Large intestine (tissue), 3 donors: ENCODE results near the gene ATG3. TPM values are rescaled to one million over a fixed set of nuclear protein-coding genes. Genes with fewer than 3 reads are reported as not detected.
A peak's percentile ranks its signal among the peaks of the same experiment; 100 is the strongest.
"Not testable (repeated sequence)": the region's sequence is repeated elsewhere in the genome, so short reads cannot be mapped to it uniquely, and the experiment has no call there.

ENCODE experiments used
- DNase-seq, 2 donors: peaks; one replicate each; pipeline versions ENCODE4 v3.0.0 to v3.0.0-alpha.2; 2013
- H3K27ac ChIP-seq: one replicate; pipeline ENCODE4 v1.5.1; 2013; ENCODE audit warnings: low read length
- H3K27me3 ChIP-seq: 2 replicates; pipeline ENCODE4 v1.6.1; 2013; ENCODE audit warnings: low read length; ENCODE audit not compliant: control insufficient read depth, insufficient read depth
- H3K36me3 ChIP-seq: 2 replicates; pipeline ENCODE4 v1.6.1; 2013; ENCODE audit warnings: low read length; ENCODE audit not compliant: control insufficient read depth, insufficient read depth
- H3K4me1 ChIP-seq: one replicate; pipeline ENCODE4 v1.6.1; 2013; ENCODE audit warnings: low read length; ENCODE audit not compliant: control insufficient read depth, insufficient read depth
- H3K4me3 ChIP-seq: one replicate; pipeline ENCODE4 v1.5.1; 2013; ENCODE audit warnings: low read length
- H3K9me3 ChIP-seq: one replicate; pipeline ENCODE4 v1.6.1; 2013; ENCODE audit warnings: mild to moderate bottlenecking, low read depth, low read length, moderate library complexity; ENCODE audit not compliant: control insufficient read depth
- WGBS: methylation state at CpG from one replicate; pipeline ENCODE4 v1.1.5; 2013; ENCODE audit warnings: low lambda C conversion rate; ENCODE audit not compliant: insufficient coverage; 5-methylcytosine and 5-hydroxymethylcytosine counted together
- polyA plus RNA-seq: library from polyadenylated mRNA; unstranded; fragments of 120-200 nt; gene quantifications from one replicate; pipeline ENCODE4 v1.2.1, GENCODE V29; 2013

ATG3 gene
- polyA plus RNA-seq, 1 donor = 45.1 TPM

DNA sequence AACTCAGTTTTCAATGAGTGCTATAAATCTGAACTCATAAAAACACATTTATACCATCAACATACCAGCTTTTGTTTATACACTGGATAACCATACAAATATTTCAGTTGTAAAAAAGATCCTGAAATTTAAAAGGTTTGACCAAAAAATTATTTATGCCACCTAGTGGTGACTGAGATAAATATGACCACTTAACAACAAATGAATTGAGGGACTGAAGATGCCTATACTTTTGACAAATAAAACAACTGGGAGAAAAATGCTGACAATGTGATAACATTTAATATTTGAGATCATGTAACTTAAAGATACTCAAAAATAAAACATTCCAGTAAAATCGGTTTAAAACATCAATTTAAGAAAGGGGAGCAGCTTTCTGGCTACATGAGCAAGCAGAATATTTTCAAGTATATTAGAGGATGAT, 30.4 kb downstream of the ATG3 start:
- Histone ChIP-seq H3K4me1 (no peaks in the 10 kb centered on the region), H3K4me3 (no peak overlapping the region), H3K36me3 (peaks cover 44% of the 10 kb centered on the region), H3K27ac (no peak overlapping the region), H3K9me3 (no peaks in the 10 kb centered on the region), H3K27me3 (no peaks in the 10 kb centered on the region)
- WGBS = no CpG with 5 or more reads among the region's 1 CpG
- DNase-seq = peak in 1 of 2 donors; percentile 10

DNA sequence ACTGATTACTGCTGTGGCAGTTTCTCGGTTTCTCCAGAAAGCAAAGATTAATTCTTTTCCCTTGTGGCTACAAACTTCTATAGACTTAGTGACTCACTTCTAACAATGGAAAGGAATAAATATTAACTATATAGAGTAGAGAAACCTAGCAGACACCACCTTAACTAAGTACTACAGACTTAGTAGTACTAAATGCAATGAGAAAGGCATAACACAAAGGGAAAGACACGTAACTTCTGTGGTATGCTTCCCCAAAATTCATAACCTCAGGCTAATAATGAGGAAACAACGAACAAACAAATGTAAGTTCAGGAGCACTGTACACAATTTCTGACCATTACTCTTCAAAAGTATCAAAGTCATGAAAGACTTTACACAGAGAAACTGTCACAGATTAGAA, 31.2 kb downstream of the ATG3 start:
- no peaks in the 10 kb centered on the region for H3K27me3 ChIP-seq
- no peak overlapping the region for H3K27ac ChIP-seq
- peaks cover 39% of the 10 kb centered on the region for H3K36me3 ChIP-seq
- DNase-seq = no peak
- WGBS = 93% methylated on average over 2 of the region's 3 CpGs
- no peak overlapping the region for H3K4me3 ChIP-seq
- H3K4me1 ChIP-seq = no peaks in the 10 kb centered on the region
- no peaks in the 10 kb centered on the region for H3K9me3 ChIP-seq

DNA sequence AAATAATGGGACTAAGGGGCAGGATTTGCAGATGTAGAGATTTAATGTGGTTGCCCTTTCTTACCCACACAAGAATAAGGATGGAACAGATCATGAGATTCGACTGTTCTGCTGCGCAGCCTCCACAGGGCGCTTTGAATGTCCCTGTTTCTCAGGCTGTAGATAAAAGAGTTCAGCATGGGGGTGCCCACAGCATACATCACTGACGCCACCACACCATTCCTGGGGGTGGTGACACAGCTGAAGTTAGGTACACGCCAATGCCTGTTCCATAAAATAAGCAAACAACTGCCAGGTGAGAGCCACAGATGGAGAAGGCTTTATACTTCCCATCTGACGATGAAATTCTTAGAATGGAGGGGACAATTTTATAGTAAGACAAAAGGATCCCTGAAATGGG, 37.6 kb downstream of the ATG3 start:
- 86% methylated on average over 1 of the region's 6 CpGs for WGBS
- not testable (repeated sequence) for H3K27me3 ChIP-seq, DNase-seq, H3K4me3 ChIP-seq, H3K4me1 ChIP-seq, H3K9me3 ChIP-seq, H3K27ac ChIP-seq
- H3K36me3 ChIP-seq = peaks cover 18% of the 10 kb centered on the region

DNA sequence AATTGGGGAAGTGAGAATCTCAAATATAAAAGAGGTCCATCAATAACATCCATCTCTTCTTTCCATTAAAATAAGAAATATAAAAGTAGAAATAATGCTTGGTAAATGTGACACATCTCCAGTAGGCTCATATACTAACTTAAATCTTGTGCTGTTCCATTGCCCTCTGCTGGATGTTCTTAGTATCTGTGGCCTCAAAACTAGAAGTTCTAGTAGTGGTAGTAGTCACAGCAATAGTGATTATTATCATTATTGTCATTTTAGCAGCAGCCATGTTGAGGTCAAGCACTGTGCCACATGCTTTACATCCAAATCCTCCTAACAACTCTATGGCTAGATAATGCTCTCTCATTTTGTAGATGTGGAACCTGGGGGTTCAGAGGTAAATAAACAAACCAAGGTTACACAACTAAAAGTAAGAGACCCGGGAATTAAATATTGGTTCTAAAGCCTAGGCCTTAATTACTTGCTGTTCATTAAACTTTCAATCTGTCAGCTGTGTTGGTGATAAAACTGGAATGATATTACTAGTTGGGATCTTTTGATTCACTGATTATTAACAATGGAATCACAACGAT, 42.2 kb downstream of the ATG3 start:
- Histone ChIP-seq H3K36me3 (no peaks in the 10 kb centered on the region), H3K4me1 (no peaks in the 10 kb centered on the region), H3K27ac (no peak overlapping the region), H3K4me3 (no peak overlapping the region), H3K9me3 (no peaks in the 10 kb centered on the region), H3K27me3 (no peaks in the 10 kb centered on the region)
- peak; percentile 35 to 48 for DNase-seq
- WGBS = no CpG with 5 or more reads among the region's 2 CpGs

DNA sequence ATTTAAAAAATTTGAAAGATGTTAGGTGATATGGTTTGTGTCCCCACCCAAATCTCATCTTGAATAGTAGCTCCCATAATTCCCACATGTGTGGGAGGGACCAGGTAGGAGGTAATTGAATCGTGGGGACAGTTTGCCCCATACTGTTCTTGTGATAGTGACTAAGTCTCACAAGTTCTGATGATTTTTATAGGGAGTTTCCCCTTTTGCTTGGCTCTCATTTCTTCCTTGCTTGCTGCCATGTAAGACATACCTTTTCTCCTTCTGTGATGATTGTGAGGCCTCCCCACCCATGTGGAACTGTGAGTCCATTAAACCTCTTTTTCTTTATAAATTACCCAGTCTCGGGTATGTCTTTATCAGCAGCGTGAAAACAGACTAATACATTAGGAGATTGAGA, 42.8 kb downstream of the ATG3 start:
- H3K4me1 ChIP-seq, H3K27me3 ChIP-seq, H3K9me3 ChIP-seq, H3K36me3 ChIP-seq, H3K4me3 ChIP-seq, H3K27ac ChIP-seq, DNase-seq: not testable (repeated sequence)
- no CpG with 5 or more reads among the region's 3 CpGs for WGBS

DNA sequence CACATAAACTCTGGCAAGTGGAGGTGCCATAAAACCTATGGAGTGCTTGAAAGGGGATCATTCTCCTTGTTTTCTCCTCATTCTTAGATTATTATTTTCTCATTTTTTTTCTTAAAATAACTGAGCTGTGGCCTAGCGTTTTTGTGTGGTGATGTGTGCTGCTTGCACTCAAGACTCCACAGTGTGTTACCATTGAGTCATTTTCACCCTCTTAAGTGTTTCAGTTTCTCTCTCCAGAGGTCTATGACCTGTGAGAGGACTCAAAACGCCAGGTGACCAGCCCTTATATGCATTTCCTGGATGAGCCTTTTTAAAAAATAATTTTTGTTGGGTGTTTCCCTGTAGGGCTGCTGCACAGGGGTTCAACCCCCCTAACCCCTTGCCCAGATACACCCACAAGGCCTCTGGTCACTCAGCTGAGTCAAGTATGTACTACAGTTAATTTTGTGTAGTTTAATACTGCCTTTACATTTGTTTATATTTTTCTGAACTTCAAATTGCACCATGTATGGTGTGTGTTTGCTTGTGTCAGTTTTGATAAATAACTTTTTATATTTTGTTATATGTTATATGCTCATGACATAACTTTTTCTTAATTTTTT, 47.1 kb downstream of the ATG3 start:
- H3K27ac ChIP-seq = no peak overlapping the region
- no peaks in the 10 kb centered on the region for H3K36me3 ChIP-seq
- peaks cover 2% of the 10 kb centered on the region for H3K9me3 ChIP-seq
- H3K27me3 ChIP-seq = no peaks in the 10 kb centered on the region
- H3K4me1 ChIP-seq = no peaks in the 10 kb centered on the region
- no peak overlapping the region for H3K4me3 ChIP-seq
- WGBS = no CpG with 5 or more reads among the region's 2 CpGs
- no peak for DNase-seq

DNA sequence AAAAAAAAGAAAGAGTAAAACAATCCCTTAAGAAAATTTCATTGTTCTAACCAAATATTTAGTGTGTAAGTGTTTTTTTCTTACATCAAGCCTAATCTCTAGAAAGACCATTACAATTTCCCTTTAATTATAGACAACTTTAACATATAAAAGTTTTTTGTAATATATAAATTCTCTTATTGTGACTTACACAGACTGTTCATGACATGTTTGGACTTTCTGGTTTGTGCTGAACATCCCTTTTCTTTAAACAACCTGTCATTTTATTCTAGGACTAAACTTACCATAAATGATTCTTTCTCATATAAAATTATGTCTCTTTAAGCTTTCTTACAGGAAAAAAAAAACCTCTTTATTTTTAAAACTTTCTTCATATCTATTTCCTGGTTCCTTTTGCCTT, 49.4 kb downstream of the ATG3 start:
- no peak overlapping the region for H3K4me3 ChIP-seq
- no peaks in the 10 kb centered on the region for H3K27me3 ChIP-seq
- peaks cover 2% of the 10 kb centered on the region for H3K9me3 ChIP-seq
- no peak overlapping the region for H3K27ac ChIP-seq
- no peak for DNase-seq
- H3K36me3 ChIP-seq = no peaks in the 10 kb centered on the region
- H3K4me1 ChIP-seq = no peaks in the 10 kb centered on the region

DNA sequence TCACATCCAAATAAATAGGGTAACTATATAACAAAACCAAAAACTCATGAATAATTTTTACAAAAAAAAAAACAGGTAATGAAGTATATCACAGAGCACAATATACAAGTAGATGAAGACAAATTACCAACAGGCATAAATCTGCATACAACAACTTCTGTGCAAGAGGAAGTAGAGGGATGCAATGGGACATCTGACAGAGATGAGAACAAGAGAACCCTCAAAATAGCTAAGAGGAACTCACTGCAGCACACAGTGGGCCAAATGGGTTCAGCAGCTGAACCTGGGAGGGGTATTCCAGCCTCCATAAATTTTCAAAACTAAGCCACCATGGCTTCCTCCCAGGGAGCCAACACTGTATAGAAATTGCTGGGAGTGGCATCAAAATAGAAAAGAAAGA, 52.9 kb downstream of the ATG3 start:
- Histone ChIP-seq H3K36me3 (no peaks in the 10 kb centered on the region), H3K9me3 (peaks cover 2% of the 10 kb centered on the region), H3K27ac (no peak overlapping the region), H3K4me3 (no peak overlapping the region), H3K4me1 (no peaks in the 10 kb centered on the region), H3K27me3 (no peaks in the 10 kb centered on the region)
- DNase-seq = no peak

DNA sequence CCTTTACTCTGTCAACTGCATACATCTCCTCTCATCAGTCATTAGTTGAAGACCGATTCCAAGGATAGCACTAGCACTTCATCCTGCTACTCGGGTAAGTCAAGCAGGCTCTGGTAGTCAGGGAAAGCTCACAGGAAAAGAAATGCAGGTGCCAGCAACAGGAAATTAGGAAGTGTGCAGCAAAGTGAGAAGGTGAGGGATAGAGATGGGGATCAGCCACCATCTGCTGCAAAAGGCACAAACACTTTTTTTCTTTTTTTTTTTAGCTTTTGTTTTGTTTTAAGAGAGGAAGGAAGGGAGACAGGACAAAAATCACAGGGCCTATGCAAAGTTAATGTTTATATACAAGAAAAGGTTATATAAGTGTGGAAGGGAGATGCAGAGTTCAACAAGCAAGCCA, 53.5 kb downstream of the ATG3 start:
- DNase-seq = no peak
- H3K27ac ChIP-seq = no peak overlapping the region
- no peak overlapping the region for H3K4me3 ChIP-seq
- no peaks in the 10 kb centered on the region for H3K27me3 ChIP-seq
- H3K9me3 ChIP-seq = peaks cover 2% of the 10 kb centered on the region
- no peaks in the 10 kb centered on the region for H3K4me1 ChIP-seq
- WGBS = no CpG with 5 or more reads among the region's 2 CpGs
- H3K36me3 ChIP-seq = no peaks in the 10 kb centered on the region

DNA sequence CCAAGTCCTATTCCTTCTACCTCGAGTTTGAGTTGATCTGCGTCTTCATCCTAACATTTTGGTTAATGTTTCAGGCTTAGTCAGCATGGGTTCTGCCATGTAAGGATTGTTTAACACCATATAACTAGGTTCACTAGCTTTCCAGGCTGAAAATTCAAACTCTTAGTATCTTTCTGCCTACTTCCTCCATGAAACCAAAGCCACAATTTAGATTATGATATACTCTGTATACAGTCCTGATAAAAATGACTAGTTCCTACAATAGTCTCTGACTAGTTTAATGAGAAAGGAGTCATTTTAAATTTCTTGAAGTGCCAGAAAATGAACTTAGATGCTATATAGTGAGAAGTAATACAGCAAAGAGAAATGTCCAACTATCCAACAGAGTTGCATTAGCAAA, 55.9 kb downstream of the ATG3 start:
- DNase-seq = no peak
- Histone ChIP-seq H3K9me3 (no peaks in the 10 kb centered on the region), H3K36me3 (no peaks in the 10 kb centered on the region), H3K27ac (no peak overlapping the region), H3K4me3 (no peak overlapping the region), H3K4me1 (no peaks in the 10 kb centered on the region), H3K27me3 (no peaks in the 10 kb centered on the region)
- WGBS = 40% methylated on average over 2 of the region's 2 CpGs

DNA sequence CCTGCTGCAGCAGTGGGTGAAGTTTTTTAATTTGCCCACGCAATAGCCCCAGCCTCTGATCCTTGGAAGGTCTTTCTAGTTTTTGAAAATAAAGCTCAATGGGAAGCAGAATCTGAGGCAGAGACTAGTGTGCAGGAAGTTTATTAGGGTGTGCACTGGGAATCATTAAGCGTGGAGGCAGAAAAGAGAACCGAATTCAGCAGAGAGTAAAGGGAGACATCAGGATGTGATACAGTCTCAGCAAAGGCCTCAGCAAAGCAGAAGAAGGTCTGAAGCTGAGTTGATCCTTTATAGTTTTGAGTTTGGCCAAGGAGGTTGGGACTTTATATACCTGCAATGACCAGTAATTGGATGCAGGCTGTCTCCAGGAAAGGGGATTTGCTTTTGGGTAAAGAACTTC, 57.6 kb downstream of the ATG3 start:
- DNase-seq = no peak
- Histone ChIP-seq H3K9me3 (no peaks in the 10 kb centered on the region), H3K27me3 (no peaks in the 10 kb centered on the region), H3K4me1 (no peaks in the 10 kb centered on the region), H3K27ac (no peak overlapping the region), H3K4me3 (no peak overlapping the region), H3K36me3 (no peaks in the 10 kb centered on the region)
- no CpG with 5 or more reads among the region's 3 CpGs for WGBS
